ENCODE measurements around the gene FHOD1.

DNA sequence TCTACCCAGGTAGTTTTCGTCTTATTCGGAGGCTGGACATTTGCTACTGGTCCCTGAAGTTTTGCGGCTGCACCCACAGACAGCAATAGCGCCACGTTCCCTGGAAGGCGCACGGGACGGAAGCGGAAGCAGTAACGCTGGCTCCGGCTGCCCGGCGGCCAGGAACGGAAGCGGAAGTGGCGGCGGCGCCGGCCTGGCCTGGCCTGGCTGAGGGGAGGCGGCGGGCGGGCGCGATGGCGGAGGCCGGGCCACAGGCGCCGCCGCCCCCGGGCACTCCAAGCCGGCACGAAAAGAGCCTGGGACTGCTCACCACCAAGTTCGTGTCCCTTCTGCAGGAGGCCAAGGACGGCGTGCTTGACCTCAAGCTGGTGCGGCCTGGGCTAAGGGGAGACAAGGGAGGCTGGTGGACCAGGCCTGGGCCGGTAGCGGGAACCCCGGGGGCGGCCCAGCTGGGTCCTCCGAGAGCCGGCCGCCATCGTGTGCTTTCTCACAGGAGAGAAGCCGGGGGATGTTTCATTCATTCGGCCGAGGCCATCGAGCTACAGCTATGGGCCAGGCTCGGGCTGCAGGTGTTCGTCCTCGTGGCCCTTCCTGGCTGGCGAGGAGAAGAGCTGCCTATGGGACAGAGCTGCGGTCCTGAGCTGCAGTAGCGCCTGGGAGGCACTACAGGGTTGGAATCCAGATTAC is 55.1 kb downstream of the FHOD1 start, which contains the start of gene E2F4:
- TF ChIP-seq TAF1 (IDR thresholded peaks at IDR 0.05; ENCODE audit: borderline replicate concordance, low read depth, low read length) (peak; percentile 60; the same call in 1 of the 2 replicates), ESRRA (IDR thresholded peaks at IDR 0.05; ENCODE audit: low read length) (no peak), CBFB (IDR thresholded peaks at IDR 0.05; ENCODE audit: low read depth) (peak; percentile 93), HDAC2 (IDR thresholded peaks at IDR 0.05) (no peak)

Data from GM12878 (cell line).